ENCODE results near the gene ZNF423.

The ZNF423 gene

GRCh38 chr16:49822649-49823370 lies 33.1 kb downstream of the ZNF423 start:
- DNase-seq, result no peak

DNA sequence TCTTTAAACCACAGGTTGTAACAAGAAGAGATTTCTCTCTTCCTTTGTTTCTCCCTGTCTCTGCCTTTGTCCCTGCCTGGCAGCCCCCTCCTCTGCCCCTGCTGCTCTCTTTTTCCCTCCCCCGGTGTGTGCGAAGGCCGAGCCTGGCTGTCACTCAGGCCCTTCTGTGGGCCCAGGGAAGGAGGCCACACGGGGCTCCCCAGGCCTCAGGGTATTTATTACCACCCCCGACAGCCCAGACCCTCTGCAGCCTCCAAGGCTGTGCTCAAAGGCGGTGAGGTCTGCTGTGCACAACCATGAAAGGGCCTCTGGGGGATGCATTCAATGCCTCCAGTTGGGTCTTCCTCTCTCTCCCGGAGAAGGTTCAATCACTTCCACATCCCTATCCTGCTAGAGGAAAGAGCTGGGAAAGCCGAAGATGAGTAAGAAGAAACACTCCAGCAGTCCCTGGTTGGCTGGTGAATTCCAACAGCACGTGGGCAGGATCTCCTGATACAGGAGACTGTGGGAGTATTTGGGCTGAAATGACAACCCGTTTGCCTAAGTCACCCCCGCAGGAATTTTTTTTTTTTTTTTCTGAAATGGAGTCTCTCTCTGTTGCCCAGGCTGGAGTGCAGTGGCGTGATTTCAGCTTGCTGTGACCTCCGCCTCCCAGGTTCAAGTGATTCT lies 34.2 kb downstream of the ZNF423 start:
- no peak for DNase-seq

DNA sequence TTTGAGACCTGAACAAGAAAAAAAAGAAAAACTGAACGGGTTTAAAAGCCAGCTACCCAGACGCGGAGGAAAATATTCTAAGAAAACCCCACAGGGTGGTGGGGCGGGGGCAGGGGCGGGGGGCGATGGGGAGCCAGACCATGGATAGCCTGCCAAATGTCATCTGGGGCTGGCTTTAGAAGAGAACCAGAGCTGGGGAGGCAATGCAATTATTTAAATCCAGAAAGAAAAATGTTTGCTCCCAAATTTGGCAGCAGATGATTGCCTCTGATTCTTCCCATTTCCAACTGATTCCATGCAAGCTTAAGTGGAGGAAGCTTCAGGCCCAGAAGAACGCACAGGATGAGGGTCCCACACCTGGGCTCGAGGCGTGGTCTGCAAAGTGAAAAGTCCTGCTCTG lies 34.8 kb downstream of the ZNF423 start:
- no peak for DNase-seq

- DNase-seq, result no peak
Observed at GRCh38 chr16:49817754-49818507, 38.0 kb downstream of the ZNF423 start.

DNA sequence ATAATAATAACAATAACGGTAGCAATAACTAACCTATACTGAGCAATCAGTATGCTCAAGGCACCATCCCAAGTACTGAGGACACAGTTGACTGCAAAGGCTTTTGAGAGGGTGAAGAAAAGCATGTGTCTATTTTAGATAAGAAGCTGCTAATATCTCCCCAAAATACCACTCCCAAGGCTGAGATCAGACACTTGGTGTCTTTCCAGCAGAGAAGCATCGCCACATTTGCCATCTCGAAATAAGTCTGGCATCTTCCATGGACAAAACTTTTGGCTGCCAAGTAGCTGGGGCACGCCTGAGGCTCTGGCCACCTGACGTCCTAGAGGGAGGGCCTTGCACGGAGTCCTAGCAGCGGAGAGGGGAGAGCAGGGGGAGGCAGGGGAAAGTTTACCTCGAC lies 39.0 kb downstream of the ZNF423 start:
- DNase-seq, result no peak

DNA sequence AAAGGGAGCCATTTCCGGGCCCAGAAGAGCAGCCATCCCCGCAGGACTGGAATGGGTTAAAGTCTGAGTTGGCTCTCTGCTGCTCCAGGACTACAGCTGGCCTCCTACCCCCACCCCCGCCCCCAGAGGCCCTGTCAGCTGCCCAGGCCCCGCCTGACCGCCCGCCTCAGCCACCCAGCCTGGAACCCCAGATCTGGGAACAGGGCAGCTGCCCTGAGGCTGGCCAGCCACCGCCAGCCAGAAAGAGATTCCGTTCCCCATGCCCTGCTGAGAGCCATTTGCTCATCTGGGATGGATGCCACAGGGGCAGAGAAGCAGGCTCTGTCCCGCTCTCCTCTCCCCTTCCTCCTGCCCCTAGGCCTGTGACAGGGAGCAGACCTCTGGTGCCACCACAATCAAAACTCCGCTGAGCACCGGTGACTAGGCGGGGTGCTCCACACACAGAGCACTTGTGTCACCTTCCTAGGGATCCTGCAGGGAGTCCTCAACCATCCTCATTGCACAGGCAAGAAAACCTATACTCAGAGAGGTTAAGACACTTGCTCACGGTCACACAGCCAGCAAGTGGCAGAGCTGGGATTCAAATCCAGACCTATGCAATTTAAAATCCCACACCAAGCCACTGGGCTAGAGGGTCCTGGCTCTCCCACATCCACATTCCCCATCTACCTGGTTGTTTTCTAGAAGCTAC lies 44.1 kb downstream of the ZNF423 start:
- DNase-seq, result no peak

GRCh38 chr16:49810831-49811230 lies 45.1 kb downstream of the ZNF423 start:
- DNase-seq, result no peak

DNA sequence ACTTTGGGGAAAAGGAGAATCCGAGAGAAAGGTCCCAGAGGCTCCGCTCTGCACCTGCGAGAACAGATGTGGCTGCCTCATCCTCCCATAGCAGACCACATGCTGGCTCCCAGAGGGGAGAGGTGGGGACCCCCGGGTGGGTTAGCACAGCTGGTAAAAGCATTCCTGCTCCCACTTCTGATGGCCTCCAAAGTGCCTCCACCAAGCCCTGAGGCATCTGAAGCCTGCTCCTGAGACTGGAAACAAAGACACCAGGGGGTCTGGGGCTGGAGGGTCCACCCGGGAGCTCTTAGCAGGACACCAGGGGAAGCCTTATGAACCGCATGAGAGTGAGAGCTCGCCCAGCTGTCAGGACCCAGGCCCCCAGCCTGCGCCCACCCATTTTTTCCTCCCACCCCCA lies 46.4 kb downstream of the ZNF423 start:
- DNase-seq, result no peak

DNA sequence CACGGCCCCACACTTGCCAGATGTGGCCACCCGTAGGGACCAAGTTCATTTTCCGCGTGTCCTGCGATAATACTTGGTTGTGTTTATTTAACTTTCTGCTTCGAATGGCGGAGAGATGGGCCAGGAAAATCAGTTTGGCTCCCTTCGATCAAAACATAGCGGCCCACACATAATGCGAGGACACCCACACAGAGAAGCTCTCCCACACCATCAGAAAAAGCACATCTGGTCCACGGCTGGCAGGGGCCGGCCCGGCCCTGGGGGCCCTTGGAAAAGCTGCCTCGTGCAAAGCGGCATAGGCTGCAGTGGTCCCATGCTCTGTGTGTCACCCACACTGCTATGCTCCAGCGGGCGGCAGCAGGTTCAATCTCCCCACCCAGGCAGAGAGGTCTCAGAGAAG lies 46.9 kb downstream of the ZNF423 start:
- no peak for DNase-seq

GRCh38 chr16:49806446-49806845 lies 49.5 kb downstream of the ZNF423 start:
- no peak for DNase-seq

- DNase-seq, result no peak
Observed at GRCh38 chr16:49801290-49801689, 54.6 kb downstream of the ZNF423 start.

DNA sequence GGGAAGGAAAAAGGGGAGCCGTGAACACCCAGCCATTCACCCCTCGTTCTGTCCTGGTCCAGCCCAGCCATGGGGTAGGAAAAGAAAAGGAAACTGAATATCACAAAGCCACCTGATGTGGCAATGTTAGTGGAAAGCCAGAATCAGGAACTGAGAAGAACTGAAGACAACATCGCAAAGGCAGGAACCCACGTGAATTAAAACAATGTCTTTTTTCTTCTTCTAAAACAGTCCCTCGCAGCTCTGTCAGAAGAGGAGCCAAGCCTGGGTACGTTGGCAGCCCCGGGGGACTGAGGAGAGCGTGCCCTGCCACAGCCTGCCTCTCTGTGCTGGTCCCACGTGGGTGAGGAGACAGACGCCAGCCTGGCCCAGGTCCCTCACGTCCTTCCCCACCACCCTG lies 55.0 kb downstream of the ZNF423 start:
- DNase-seq, result no peak

GRCh38 chr16:49800441-49800840 lies 55.5 kb downstream of the ZNF423 start:
- DNase-seq, result no peak

GRCh38 chr16:49799172-49799571 lies 56.7 kb downstream of the ZNF423 start:
- no peak for DNase-seq

GRCh38 chr16:49795513-49795912 lies 60.4 kb downstream of the ZNF423 start:
- DNase-seq, result no peak

GRCh38 chr16:49793244-49793643 lies 62.7 kb downstream of the ZNF423 start:
- no peak for DNase-seq

DNA sequence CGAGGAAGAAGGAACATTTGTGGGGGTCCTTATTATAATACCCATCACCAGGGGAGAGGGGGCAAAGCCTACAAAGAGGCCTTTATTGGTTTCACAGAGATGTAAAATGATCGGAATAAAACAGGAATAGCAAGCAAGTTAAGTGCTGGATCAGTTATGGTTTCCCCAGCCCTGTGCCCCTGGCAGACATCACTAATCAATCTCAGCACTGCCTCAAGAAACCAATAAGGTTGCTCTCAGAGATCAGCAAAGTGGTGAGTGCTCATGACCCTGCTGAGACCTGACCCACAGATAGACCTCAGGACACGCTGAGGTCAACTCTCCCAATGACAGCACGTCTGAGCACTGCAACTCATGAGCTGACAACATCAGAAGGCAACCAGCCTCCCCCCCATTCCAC lies 66.3 kb downstream of the ZNF423 start:
- no peak for DNase-seq

DNA sequence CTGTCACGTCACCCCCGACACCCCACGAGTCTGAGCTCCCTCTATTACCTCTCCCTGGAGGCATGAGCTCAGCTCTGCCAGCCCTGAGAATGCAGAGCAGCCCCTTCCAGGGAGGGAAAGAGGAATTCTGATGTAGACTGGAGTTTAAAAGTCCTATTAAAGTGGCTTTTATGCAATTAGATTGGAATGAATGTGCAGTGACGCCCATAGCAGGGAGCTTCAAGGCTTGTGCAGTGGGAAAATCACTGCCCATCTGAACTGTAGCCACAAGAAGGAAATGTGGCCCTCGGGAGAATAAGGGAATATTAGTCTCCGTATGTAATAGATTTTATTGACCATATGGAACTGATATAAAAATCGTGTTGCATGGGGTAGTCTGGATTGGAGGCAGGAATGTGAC lies 66.9 kb downstream of the ZNF423 start:
- no peak for DNase-seq

DNA sequence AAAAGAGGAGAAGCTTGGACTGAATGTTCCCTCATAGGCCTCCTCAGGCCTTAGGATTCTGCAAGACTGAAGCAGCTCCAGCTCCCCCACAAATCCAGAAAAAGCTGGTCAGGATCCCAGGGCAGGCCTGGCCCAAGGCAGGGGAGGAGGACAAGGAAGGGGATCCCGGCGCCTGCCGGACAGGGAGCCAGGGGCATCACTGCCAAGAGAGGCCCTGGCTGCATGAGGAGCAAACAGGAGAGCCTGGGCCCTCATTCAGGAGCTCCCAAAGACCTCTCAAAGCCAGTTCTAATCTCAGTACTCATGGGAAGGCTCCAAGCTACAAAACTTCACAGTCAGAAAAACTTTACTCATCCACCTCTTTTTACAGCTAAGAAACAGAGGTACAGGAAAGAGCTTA lies 67.3 kb downstream of the ZNF423 start:
- DNase-seq, result no peak

DNA sequence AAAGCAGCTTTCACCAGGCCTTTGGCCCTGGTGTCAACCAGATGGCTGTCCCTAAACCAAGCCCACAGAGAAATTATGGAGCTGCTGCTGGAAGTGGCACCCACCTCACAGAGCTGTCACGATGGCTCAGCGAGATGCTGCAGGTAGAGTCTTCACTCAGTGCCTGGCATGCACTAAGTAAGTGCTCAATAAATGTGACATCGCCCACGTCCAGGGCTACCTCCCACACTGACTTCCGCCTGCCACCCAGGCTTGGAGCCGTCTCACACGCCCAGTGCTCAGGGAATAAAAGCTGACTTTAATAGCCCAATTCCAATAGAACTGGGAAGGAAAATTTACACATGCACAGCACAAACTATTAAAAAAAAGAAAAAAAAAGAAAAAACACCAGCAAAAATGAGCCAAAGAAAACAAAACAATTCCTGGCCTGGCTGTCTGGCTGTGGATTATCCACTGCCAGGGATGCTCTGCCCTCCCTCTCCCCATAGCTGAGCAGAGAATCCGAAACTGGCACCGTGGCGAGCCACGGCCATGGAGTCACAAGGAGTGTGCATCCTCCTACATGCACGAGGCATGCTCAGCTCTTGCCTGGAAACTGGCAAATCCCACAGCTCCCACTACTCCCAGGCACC lies 68.9 kb downstream of the ZNF423 start:
- DNase-seq, result no peak

DNA sequence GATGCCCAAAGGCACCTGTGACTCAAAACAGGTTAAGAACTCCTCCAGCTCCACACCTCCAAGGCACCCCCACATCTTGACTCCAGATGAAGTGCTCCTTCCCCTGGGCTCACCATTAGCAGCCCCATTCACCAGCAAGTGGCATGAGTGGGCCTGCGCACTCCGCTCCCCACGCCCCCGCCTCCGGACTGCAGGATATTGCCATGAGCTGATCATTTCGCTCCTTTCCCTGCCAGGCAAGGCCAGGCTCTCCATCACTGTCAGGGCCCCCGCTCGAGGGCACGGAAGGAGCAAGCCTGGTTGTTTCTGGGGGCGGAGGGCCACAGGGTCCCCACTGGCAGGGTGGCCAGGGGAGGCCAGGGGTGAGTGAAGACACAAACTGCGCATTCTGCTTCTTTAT lies 69.9 kb downstream of the ZNF423 start:
- no peak for DNase-seq

DNA sequence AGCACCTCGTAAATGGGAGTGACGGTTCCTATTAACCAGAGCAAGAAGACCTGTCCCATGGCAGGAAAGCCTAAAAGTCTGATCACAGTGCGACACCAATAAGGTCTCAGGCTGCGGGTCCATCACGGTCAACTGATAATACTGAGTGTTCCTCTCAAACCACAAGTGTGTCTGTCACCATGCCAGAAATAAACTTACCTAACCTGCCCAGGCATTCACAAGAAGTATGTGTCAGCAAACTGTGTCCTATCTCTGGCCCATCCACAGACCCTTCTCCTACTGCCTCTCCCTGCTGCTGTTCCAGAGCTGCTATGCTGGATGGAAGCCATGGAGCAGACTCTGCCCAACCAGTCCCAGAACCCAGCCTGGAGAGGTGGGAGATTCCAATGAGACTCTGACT lies 73.5 kb downstream of the ZNF423 start:
- no peak for DNase-seq

- DNase-seq, result no peak
Observed at GRCh38 chr16:49781401-49781800, 74.5 kb downstream of the ZNF423 start.

All from NCI-H1417 treated with DMSO at 0.1 percent for 48 hours (cell line).